A673 (cell line): Measurements from ENCODE around the gene NBEA. TPM values are rescaled to one million over a fixed set of nuclear protein-coding genes. Genes with fewer than 3 reads are reported as not detected.

Source experiments
- BruUV-seq: library from RNA; stranded (reverse); fragments of 400-500 nt; replicated peaks from 2 replicates; lab custom pipeline; 2021; lab: Mats Ljungman, UMichigan
- CTCF ChIA-PET: fragments of 300-600 bp; sonication (Branson Sonifier 250); formaldehyde crosslinking; loops from one replicate; lab custom pipeline; 2022; ENCODE audit warnings: antibody characterized with exemption; lab: Charles Lee
- POLR2A ChIA-PET: fragments of 300-600 bp; sonication (Branson Sonifier 250); formaldehyde crosslinking; loops from one replicate; lab custom pipeline; 2022; ENCODE audit warnings: antibody characterized with exemption; ENCODE audit not compliant: low non-redundant PET; lab: Charles Lee
- DNase-seq: peaks from one replicate; pipeline ENCODE4 v3.0.0-alpha.2; 2015; ENCODE audit warnings: low spot score
- H3K27ac ChIP-seq: fragments of 200-600 bp; sonication (generic); 2 replicates; pipeline ENCODE4 v1.5.1; 2016; ENCODE audit warnings: mixed run types, low read depth, mild to moderate bottlenecking, mixed read lengths, antibody characterized with exemption, low read length; ENCODE audit not compliant: poor library complexity, severe bottlenecking
- H3K27me3 ChIP-seq: fragments of 200-600 bp; sonication (generic); replicated peaks from 2 replicates; pipeline ENCODE4 v1.6.1; 2017; ENCODE audit warnings: mixed run types, low read depth, mild to moderate bottlenecking, mixed read lengths, antibody characterized with exemption, low read length; ENCODE audit not compliant: insufficient read depth, poor library complexity
- H3K36me3 ChIP-seq: fragments of 200-600 bp; sonication (generic); 2 replicates; pipeline ENCODE4 v1.6.1; 2016; ENCODE audit warnings: mixed run types, mild to moderate bottlenecking, mixed read lengths, antibody characterized with exemption, low read length; ENCODE audit not compliant: insufficient read depth, poor library complexity, severe bottlenecking
- H3K4me1 ChIP-seq: fragments of 200-600 bp; sonication (generic); 2 replicates; pipeline ENCODE4 v1.6.1; 2017; ENCODE audit warnings: mixed run types, mild to moderate bottlenecking, mixed read lengths, antibody characterized with exemption, low read length; ENCODE audit not compliant: insufficient read depth, poor library complexity, severe bottlenecking
- H3K4me3 ChIP-seq: fragments of 200-600 bp; sonication (generic); 2 replicates; pipeline ENCODE4 v1.5.1; 2016; ENCODE audit warnings: low read depth, mixed run types, mild to moderate bottlenecking, mixed read lengths, low read length; ENCODE audit not compliant: poor library complexity, severe bottlenecking
- H3K9me3 ChIP-seq: fragments of 200-600 bp; sonication (generic); 2 replicates; pipeline ENCODE4 v1.6.1; 2016; ENCODE audit warnings: mixed run types, low read depth, mild to moderate bottlenecking, mixed read lengths, antibody characterized with exemption, low read length; ENCODE audit not compliant: poor library complexity, severe bottlenecking
- CTCF ChIP-seq: fragments of 300-800, 200-600 bp; sonication (generic); conservative IDR thresholded peaks from 2 replicates; pipeline ENCODE4 v1.5.1; 2017; ENCODE audit warnings: low read depth, mild to moderate bottlenecking, antibody characterized with exemption, low read length, moderate library complexity, mixed read lengths
- EZH2 ChIP-seq: fragments of 200-600 bp; sonication (generic); IDR thresholded peaks from 2 replicates; pipeline ENCODE4 v1.6.1; 2017; ENCODE audit warnings: borderline replicate concordance, low read depth, mild to moderate bottlenecking, mixed read lengths, antibody characterized with exemption, low read length; ENCODE audit not compliant: poor library complexity, severe bottlenecking
- intact Hi-C: fragments of 100-400 bp; cut with micrococcal nuclease; formaldehyde crosslinking; loops from one replicate; pipeline ENCODE4 v1.10.0; 2022; ENCODE audit not compliant: unreplicated experiment
- total RNA-seq: library from RNA; stranded (reverse); gene quantifications from 2 replicates; pipeline ENCODE4 v1.2.3, GENCODE V29; 2021

NBEA gene
- total RNA-seq, 1 experiment from 2014 or later, result 4.2 TPM

- Histone ChIP-seq H3K36me3 (no peaks in the 10 kb centered on the region), H3K9me3 (no peaks in the 10 kb centered on the region), H3K27ac (no peak overlapping the region), H3K4me3 (no peak overlapping the region), H3K4me1 (no peaks in the 10 kb centered on the region), H3K27me3 (no peaks in the 10 kb centered on the region)
- CTCF ChIA-PET, result no interaction called here
- DNase-seq, result no peak
- BruUV-seq, result no TSS peak
- POLR2A ChIA-PET, result no interaction called here
- intact Hi-C loops, result no loop called here
- TF ChIP-seq CTCF (no peak), EZH2 (no peak)
Measured at GRCh38 chr13:35146686-35147085, 204.6 kb downstream of the NBEA start.

- TF ChIP-seq EZH2 (no peak), CTCF (peak; percentile 71)
- Histone ChIP-seq H3K4me3 (no peak overlapping the region), H3K4me1 (no peaks in the 10 kb centered on the region), H3K27ac (no peak overlapping the region), H3K9me3 (no peaks in the 10 kb centered on the region), H3K27me3 (no peaks in the 10 kb centered on the region), H3K36me3 (no peaks in the 10 kb centered on the region)
- ChIA-PET CTCF (no interaction called here), POLR2A (no interaction called here)
- peak; percentile 69 for DNase-seq
- BruUV-seq, result no TSS peak
- intact Hi-C loops, result loop anchor here (2.0 kb wide), 1 partner anchor 1226 kb away; no protein-coding TSS in a partner anchor
Measured at GRCh38 chr13:35157143-35157755, 215.2 kb downstream of the NBEA start.

- Histone ChIP-seq H3K4me3 (no peak overlapping the region), H3K27ac (no peak overlapping the region), H3K4me1 (no peaks in the 10 kb centered on the region), H3K9me3 (no peaks in the 10 kb centered on the region), H3K27me3 (no peaks in the 10 kb centered on the region), H3K36me3 (no peaks in the 10 kb centered on the region)
- BruUV-seq, result no TSS peak
- TF ChIP-seq CTCF, result no peak
- no peak for TF ChIP-seq EZH2
- intact Hi-C loops, result no loop called here
- ChIA-PET CTCF (no interaction called here), POLR2A (no interaction called here)
- DNase-seq, result no peak
Measured at GRCh38 chr13:35159041-35159440, 217.0 kb downstream of the NBEA start.
